Mesenchymal stem cell (in vitro differentiated cells and primary cell): ENCODE data around the gene STC2.

Experiments used
- DNase-seq: peaks from one replicate; pipeline ENCODE4 v3.0.0-alpha.2; 2013
- H2AFZ ChIP-seq: one replicate; pipeline ENCODE4 v1.6.1; 2013; ENCODE audit warnings: low read depth, mild to moderate bottlenecking, control low read depth, inconsistent platforms, low read length, moderate library complexity
- H2AK5ac ChIP-seq: 2 replicates; pipeline ENCODE4 v1.6.1; 2013; ENCODE audit warnings: low read length, moderate library complexity, mild to moderate bottlenecking, inconsistent platforms; ENCODE audit not compliant: severe bottlenecking
- H2BK120ac ChIP-seq: one replicate; pipeline ENCODE4 v1.6.1; 2013; ENCODE audit warnings: low read depth, mild to moderate bottlenecking, inconsistent platforms, low read length, moderate library complexity
- H2BK12ac ChIP-seq, 2 experiments: one replicate each; pipeline ENCODE4 v1.6.1; 2013; ENCODE audit warnings: inconsistent platforms in 2 of 2, low read length in 2 of 2, mild to moderate bottlenecking in 2 of 2, moderate library complexity in 2 of 2, control low read depth in 1 of 2
- H2BK15ac ChIP-seq: one replicate; pipeline ENCODE4 v1.6.1; 2013; ENCODE audit warnings: mild to moderate bottlenecking, low read depth, inconsistent platforms; ENCODE audit not compliant: poor library complexity, severe bottlenecking
- H2BK5ac ChIP-seq: 2 replicates; pipeline ENCODE4 v1.6.1; 2013; ENCODE audit warnings: low read depth, mild to moderate bottlenecking, low read length, control low read depth, inconsistent platforms; ENCODE audit not compliant: poor library complexity, severe bottlenecking
- H3K14ac ChIP-seq, 2 experiments: one replicate each; pipeline ENCODE4 v1.6.1; 2013; ENCODE audit warnings: inconsistent platforms in 2 of 2, low read length in 2 of 2, control low read depth in 1 of 2, mild to moderate bottlenecking in 1 of 2, moderate library complexity in 1 of 2
- H3K18ac ChIP-seq, 2 experiments: one replicate each; pipeline ENCODE4 v1.6.1; 2013; ENCODE audit warnings: inconsistent platforms in 2 of 2, low read length in 2 of 2, control low read depth in 1 of 2, low read depth in 1 of 2, mild to moderate bottlenecking in 1 of 2
- H3K23ac ChIP-seq, 2 experiments: one replicate each; pipeline ENCODE4 v1.6.1; 2013; ENCODE audit warnings: inconsistent platforms in 2 of 2, low read length in 2 of 2, mild to moderate bottlenecking in 2 of 2, moderate library complexity in 2 of 2, control low read depth in 1 of 2
- H3K27ac ChIP-seq: 2 replicates; pipeline ENCODE4 v1.5.1; 2013; ENCODE audit warnings: mild to moderate bottlenecking, moderate library complexity, low read length, control low read depth, inconsistent platforms; ENCODE audit not compliant: poor library complexity, severe bottlenecking
- H3K27me3 ChIP-seq, 2 experiments: 2 replicates each; pipeline versions ENCODE4 v1.6.1 to v1.7.0; 2013; ENCODE audit warnings: low read length in 2 of 2, mild to moderate bottlenecking in 2 of 2, moderate library complexity in 2 of 2, control low read depth in 1 of 2, inconsistent platforms in 1 of 2; ENCODE audit not compliant: control insufficient read depth in 1 of 2, insufficient read depth in 1 of 2
- H3K36me3 ChIP-seq, 2 experiments: 2 replicates each; pipeline versions ENCODE4 v1.6.1 to v1.7.0; 2013; ENCODE audit warnings: low read length in 2 of 2, control low read depth in 1 of 2, inconsistent platforms in 1 of 2, low read depth in 1 of 2, mild to moderate bottlenecking in 1 of 2; ENCODE audit not compliant: insufficient read depth in 2 of 2, control insufficient read depth in 1 of 2
- H3K4ac ChIP-seq, 2 experiments: one replicate each; pipeline ENCODE4 v1.6.1; 2013; ENCODE audit warnings: inconsistent platforms in 2 of 2, low read length in 2 of 2, mild to moderate bottlenecking in 2 of 2, moderate library complexity in 2 of 2, control low read depth in 1 of 2, low read depth in 1 of 2
- H3K4me1 ChIP-seq: 2 replicates; pipeline ENCODE4 v1.6.1; 2013; ENCODE audit warnings: low read depth, low read length, control low read depth; ENCODE audit not compliant: control insufficient read depth, insufficient read depth
- H3K4me2 ChIP-seq: 2 replicates; pipeline ENCODE4 v1.6.1; 2013; ENCODE audit warnings: low read length, mild to moderate bottlenecking, inconsistent platforms; ENCODE audit not compliant: poor library complexity, severe bottlenecking
- H3K4me3 ChIP-seq, 2 experiments: 2 replicates each; pipeline versions ENCODE4 v1.5.1 to v1.7.0; 2013; ENCODE audit warnings: low read length in 2 of 2, mild to moderate bottlenecking in 2 of 2, control low read depth in 1 of 2, low read depth in 1 of 2; ENCODE audit not compliant: insufficient read depth in 1 of 2
- H3K79me1 ChIP-seq: replicated peaks from 2 replicates; pipeline ENCODE4 v1.6.1; 2013; ENCODE audit warnings: mild to moderate bottlenecking, control low read depth, low read length, inconsistent platforms; ENCODE audit not compliant: poor library complexity, severe bottlenecking
- H3K9ac ChIP-seq: 2 replicates; pipeline ENCODE4 v1.7.0; 2013; ENCODE audit warnings: mild to moderate bottlenecking, low read length, moderate library complexity
- H3K9me3 ChIP-seq: 2 replicates; pipeline ENCODE4 v1.7.0; 2013; ENCODE audit warnings: mild to moderate bottlenecking, low read length; ENCODE audit not compliant: control insufficient read depth
- H4K8ac ChIP-seq: one replicate; pipeline ENCODE4 v1.6.1; 2013; ENCODE audit warnings: inconsistent platforms, mild to moderate bottlenecking, low read length, moderate library complexity
- H4K91ac ChIP-seq: one replicate; pipeline ENCODE4 v1.6.1; 2013; ENCODE audit warnings: mild to moderate bottlenecking, low read length, inconsistent platforms
- WGBS: methylation state at CpG from one replicate; pipeline ENCODE4 v1.1.7; 2013; ENCODE audit warnings: mixed read lengths; 5-methylcytosine and 5-hydroxymethylcytosine counted together

The STC2 gene

DNA sequence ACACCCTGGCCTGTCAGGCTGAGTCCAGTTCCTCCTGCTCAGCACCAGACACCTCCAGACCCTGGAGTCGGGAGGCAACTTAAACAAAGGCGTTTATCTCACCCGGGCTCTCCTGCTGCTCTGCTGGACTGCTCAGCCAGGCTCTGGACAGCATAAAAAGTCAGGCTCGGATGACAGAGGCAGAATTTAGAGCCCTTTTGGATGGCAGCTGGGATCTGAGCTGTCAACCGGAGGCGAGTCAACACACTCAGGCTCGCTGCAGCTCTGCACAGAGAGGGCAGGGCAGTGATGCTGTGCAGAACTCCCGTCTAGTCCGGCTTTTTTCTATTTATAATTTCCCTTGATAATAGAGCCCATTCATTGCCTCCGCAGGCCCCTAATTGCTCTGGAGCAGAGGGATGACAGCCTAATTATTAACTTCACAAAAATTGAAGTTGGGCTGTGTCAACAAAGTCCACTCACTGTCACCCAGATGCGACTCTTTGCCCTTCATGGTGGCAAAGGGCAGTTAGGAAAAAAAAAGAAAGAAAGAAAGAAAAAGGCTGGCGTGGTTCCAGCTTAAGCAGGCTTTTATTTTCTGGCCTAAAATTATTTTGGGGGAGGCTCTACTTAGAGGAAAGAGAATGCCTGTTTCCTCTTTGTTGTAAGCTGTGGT, 37.6 kb downstream of the STC2 start:
- no peak overlapping the region for H3K9ac ChIP-seq
- H4K91ac ChIP-seq = no peak overlapping the region
- peak overlapping the region; percentile 16 to 83 for H3K18ac ChIP-seq
- H3K36me3 ChIP-seq = no peaks in the 10 kb centered on the region
- H2AK5ac ChIP-seq = no peak overlapping the region
- DNase-seq = peak; percentile 87
- peak overlapping the region in 1 of 2 experiments; percentile 69 for H3K14ac ChIP-seq
- H2AFZ ChIP-seq = no peak overlapping the region
- no peak overlapping the region for H2BK120ac ChIP-seq
- H3K4me2 ChIP-seq = no peak overlapping the region
- H3K4me3 ChIP-seq = peak overlapping the region in 1 of 2 experiments; percentile 8
- H2BK15ac ChIP-seq = peak overlapping the region; percentile 39
- H3K23ac ChIP-seq = no peak overlapping the region
- peaks cover 25 to 37% of the 10 kb centered on the region in 2 experiments for H3K27me3 ChIP-seq
- no peak overlapping the region for H2BK5ac ChIP-seq
- WGBS = 7% methylated on average over 11 of the region's 12 CpGs
- no peak overlapping the region for H3K27ac ChIP-seq
- H3K9me3 ChIP-seq = no peaks in the 10 kb centered on the region
- H3K4me1 ChIP-seq = peaks cover 16% of the 10 kb centered on the region
- H4K8ac ChIP-seq = peak overlapping the region; percentile 3
- no peaks in the 10 kb centered on the region for H3K79me1 ChIP-seq
- H2BK12ac ChIP-seq = peak overlapping the region; percentile 69 to 95
- peak overlapping the region in 1 of 2 experiments; percentile 68 for H3K4ac ChIP-seq

DNA sequence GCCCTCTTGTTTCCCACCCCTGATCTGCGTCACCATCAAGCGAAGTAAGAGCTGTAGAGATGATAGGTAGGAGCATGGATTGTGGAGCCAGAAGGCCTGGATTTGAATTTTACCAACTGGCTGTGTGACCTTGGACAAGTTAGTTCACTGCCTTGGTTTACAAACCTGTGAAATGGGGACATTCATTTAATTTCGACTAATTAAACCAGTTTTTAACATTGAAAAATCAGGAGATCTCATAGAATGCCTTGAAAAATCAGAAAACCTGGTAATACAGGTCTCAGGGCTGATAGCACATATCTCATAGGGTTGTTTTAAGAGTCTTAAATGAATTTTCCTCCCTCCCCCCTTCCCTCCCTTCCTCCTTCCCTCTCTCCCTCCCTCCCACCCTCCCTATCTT, 38.8 kb downstream of the STC2 start:
- Histone ChIP-seq H2BK12ac (no peak overlapping the region), H4K91ac (no peak overlapping the region), H3K4ac (no peak overlapping the region), H3K23ac (no peak overlapping the region), H2BK15ac (no peak overlapping the region), H3K14ac (no peak overlapping the region), H3K27ac (no peak overlapping the region), H4K8ac (no peak overlapping the region), H3K27me3 (peaks cover 25 to 44% of the 10 kb centered on the region in 2 experiments), H2BK5ac (no peak overlapping the region), H2AK5ac (no peak overlapping the region), H3K36me3 (no peaks in the 10 kb centered on the region), H3K9me3 (no peaks in the 10 kb centered on the region), H3K4me3 (no peak overlapping the region), H3K18ac (no peak overlapping the region), H2AFZ (no peak overlapping the region), H3K79me1 (no peaks in the 10 kb centered on the region), H3K9ac (no peak overlapping the region), H2BK120ac (no peak overlapping the region), H3K4me1 (peaks cover 15% of the 10 kb centered on the region), H3K4me2 (no peak overlapping the region)
- WGBS = 100% methylated on average over 2 of the region's 3 CpGs
- DNase-seq = no peak

DNA sequence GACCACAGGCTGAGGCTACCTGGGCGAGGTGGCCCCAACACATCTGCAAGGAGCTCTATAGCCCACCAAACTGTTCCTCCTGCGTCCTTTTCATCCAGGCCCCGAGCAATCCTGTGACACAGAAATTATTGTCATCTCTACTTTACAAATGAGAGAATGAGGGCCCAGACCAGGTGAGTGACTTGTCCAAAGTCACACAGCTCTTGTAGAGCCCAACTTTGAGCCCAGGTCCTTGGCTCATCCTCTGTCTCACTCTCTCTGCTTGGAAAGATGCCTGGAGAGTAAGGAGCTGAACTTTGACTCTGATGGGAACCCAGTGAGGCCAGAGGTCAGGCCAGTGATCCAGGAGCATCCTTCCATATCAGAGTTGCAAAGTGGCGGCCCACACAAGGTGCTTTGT, 39.6 kb downstream of the STC2 start:
- no peak overlapping the region for H3K14ac ChIP-seq
- no peak overlapping the region for H2AK5ac ChIP-seq
- no peak overlapping the region for H3K4me2 ChIP-seq
- no peak for DNase-seq
- peaks cover 16% of the 10 kb centered on the region for H3K4me1 ChIP-seq
- H2BK12ac ChIP-seq = no peak overlapping the region
- no peak overlapping the region for H3K27ac ChIP-seq
- H3K9ac ChIP-seq = no peak overlapping the region
- no peak overlapping the region for H3K4me3 ChIP-seq
- no peak overlapping the region for H2BK120ac ChIP-seq
- no peaks in the 10 kb centered on the region for H3K36me3 ChIP-seq
- no peak overlapping the region for H3K18ac ChIP-seq
- no peak overlapping the region for H2AFZ ChIP-seq
- no peak overlapping the region for H3K23ac ChIP-seq
- no peaks in the 10 kb centered on the region for H3K79me1 ChIP-seq
- no peak overlapping the region for H2BK5ac ChIP-seq
- no peaks in the 10 kb centered on the region for H3K9me3 ChIP-seq
- H3K27me3 ChIP-seq = peaks cover 31 to 48% of the 10 kb centered on the region in 2 experiments
- no peak overlapping the region for H4K91ac ChIP-seq
- WGBS = 100% methylated on average over 3 of the region's 4 CpGs
- no peak overlapping the region for H4K8ac ChIP-seq
- H2BK15ac ChIP-seq = no peak overlapping the region
- no peak overlapping the region for H3K4ac ChIP-seq

DNA sequence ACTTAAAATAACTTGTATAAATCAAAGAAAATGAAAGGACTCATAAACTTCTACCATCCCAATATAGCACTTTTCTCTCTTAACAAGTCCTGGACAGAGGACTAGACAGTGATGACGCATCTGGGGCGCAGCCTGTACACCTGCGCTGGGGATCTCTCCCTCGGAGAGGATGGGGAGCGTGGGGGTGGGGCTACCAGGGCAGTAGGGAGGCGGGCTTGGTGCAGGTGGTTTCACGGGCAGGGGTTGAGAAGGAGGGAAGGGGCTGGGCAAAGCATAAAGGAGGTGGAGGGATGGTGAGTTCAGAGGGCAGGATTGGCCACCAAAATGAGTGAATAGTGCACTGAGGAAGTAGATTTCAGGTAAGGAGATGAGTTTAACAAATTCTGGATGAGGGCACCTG, 41.1 kb downstream of the STC2 start:
- no peak overlapping the region for H4K91ac ChIP-seq
- H4K8ac ChIP-seq = no peak overlapping the region
- H2AFZ ChIP-seq = no peak overlapping the region
- H3K4me3 ChIP-seq = no peak overlapping the region
- H3K4me2 ChIP-seq = no peak overlapping the region
- H2AK5ac ChIP-seq = no peak overlapping the region
- H2BK120ac ChIP-seq = no peak overlapping the region
- no peak overlapping the region for H3K27ac ChIP-seq
- peaks cover 42 to 57% of the 10 kb centered on the region in 2 experiments for H3K27me3 ChIP-seq
- H3K23ac ChIP-seq = no peak overlapping the region
- no peak overlapping the region for H2BK5ac ChIP-seq
- H3K14ac ChIP-seq = no peak overlapping the region
- no peaks in the 10 kb centered on the region for H3K36me3 ChIP-seq
- H3K9ac ChIP-seq = no peak overlapping the region
- no peak overlapping the region for H2BK12ac ChIP-seq
- DNase-seq = no peak
- H3K4me1 ChIP-seq = peaks cover 16% of the 10 kb centered on the region
- H3K9me3 ChIP-seq = no peaks in the 10 kb centered on the region
- 72% methylated on average over 7 of the region's 7 CpGs for WGBS
- H3K18ac ChIP-seq = no peak overlapping the region
- no peak overlapping the region for H2BK15ac ChIP-seq
- no peaks in the 10 kb centered on the region for H3K79me1 ChIP-seq
- no peak overlapping the region for H3K4ac ChIP-seq
